Stimulated activated CD4-positive, alpha-beta T cell treated with anti-CD3 and anti-CD28 coated beads, Interleukin-1b, Interleukin-23, amount 100 ng/mL, for 24 hours (primary cell): ENCODE results near the gene RPL39.
"Not testable (repeated sequence)": the region's sequence is repeated elsewhere in the genome, so short reads cannot be mapped to it uniquely, and the experiment has no call there.

Experiments
- DNase-seq, 4 experiments: peaks; one replicate each; pipeline ENCODE4 v3.0.0-alpha.2; 2020; ENCODE audit warnings: low read depth in 4 of 4, low spot score in 1 of 4

RPL39 gene

DNA sequence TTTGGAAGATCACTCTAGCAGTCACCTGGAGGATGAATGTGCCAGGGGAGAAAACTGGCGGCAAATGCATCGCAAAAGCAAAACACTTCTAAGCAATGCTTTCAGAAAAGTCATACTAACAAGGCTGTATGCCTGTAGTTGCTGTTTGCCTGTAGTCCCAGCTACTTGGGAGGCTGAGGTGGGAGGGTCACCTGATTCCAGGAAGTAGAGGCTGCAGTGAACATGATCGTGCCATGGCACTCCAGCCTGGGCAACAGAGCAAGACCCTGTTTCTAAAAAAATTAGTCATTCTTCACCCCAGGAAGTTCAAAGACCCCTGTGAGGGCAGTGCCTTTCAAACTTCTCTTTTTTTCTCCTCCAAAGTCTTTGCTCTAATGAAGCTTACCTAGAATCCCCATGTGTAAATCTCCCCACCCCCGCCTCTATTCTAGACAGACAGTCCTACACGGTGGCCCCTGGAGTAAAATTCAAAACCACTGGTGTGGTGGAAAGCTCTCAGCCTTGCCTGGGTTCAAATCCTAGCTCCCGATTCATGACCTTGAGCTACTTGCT is 27.5 kb downstream of the RPL39 start:
- no peak for DNase-seq

DNA sequence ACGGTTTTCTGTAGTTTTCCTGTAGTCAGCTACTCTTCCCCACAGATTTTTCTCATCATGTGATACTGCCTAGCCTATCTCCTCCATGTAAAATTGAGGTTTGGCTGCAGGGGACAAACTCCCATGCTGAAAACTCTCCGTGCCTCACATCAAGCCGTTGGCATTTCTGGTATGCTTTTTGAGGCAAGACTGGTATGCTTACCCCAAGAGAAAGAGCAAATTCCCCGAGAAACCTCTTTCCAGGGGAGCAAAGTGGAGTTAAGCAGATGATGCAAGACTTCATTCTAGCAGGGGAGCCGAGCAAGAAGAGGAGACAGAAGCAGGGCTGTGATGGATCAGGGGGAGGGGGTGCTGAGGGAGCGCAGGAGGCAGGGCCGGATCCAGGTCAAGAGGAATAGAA is 28.2 kb downstream of the RPL39 start:
- no peak for DNase-seq

DNA sequence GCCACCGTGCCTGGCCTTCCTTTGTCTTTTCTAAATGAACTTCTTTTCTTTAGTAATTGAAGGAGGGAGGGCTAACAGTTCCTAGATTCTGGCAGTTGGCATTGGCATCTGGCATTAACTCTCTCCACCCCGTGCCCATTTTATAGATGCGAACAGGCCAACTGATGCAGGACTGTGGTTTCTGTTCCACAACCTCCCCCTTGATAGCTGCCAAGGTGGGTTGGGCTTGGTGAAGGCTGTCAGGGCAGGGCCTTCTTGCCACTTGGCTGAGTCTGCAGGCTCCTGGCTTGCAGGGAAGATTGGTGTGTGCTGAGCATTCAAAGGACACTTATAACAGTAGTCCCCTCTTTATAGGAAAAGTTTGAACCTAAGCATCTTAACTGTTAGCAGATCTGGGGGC is 28.7 kb downstream of the RPL39 start:
- DNase-seq, result no peak

DNA sequence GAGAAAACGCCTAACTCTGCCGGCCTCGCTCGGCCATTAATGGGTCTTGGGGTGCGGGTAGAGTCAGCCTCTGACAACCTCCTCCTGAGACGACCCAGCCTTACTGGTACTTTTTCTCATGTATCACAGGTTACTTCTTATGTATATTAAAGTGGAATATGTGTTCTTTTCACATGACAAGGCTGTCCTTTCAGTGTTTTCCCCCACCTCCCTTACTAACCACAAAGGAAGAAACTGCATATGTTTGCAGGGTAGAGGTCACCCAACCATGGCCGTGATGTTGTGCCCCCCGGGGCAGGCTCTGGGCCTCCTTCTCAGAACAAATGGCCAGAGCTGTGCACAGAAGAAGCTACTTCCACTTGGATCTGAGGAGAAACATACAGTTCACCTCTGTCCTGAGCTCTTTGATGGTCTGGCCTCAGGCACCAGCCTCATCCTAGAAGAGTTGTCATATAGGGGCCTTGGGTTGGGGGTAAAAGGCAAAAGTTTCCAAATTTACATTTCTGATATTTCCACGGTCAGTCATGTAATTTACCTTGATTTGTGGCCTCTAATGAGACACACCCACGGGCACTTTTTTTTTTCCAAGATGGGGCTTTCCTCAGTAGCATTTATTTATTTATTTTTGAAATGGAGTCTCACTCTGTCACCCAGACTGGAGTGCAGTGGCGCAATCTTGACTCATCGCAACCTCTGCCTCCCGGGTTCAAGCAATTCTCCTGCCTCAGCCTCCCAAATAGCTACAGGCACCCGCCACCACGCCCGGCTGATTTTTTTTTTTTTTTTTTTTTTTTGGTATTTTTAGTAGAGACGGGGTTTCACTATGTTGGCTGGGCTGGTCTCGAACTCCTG is 31.2 kb downstream of the RPL39 start:
- no peak for DNase-seq

DNA sequence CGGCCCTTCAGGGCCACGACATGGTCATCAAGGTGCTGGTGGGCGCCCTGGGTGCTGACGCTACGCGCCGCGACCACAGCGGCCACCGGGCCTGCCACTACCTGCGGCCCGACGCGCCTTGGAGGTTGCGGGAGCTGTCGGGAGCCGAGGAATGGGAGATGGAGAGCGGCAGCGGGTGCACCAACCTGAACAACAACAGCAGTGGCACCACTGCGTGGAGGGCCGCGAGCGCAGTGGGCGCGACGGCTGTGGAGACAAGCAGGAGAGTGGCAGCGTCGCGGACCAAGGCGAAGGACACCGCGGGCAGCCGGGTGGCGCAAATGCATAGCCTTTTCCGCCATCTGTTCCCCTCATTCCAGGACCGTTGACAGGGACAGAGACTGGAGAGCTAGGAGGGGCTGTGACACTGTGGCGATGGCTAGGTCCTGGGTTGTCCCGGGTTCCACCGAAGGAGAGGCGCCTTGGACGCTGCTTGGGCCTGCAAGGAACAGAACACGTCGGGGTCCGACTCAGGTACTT is 32.1 kb downstream of the RPL39 start:
- no peak for DNase-seq

GRCh38 chrX:119758731-119759247 is 32.6 kb downstream of the RPL39 start:
- no peak for DNase-seq

DNA sequence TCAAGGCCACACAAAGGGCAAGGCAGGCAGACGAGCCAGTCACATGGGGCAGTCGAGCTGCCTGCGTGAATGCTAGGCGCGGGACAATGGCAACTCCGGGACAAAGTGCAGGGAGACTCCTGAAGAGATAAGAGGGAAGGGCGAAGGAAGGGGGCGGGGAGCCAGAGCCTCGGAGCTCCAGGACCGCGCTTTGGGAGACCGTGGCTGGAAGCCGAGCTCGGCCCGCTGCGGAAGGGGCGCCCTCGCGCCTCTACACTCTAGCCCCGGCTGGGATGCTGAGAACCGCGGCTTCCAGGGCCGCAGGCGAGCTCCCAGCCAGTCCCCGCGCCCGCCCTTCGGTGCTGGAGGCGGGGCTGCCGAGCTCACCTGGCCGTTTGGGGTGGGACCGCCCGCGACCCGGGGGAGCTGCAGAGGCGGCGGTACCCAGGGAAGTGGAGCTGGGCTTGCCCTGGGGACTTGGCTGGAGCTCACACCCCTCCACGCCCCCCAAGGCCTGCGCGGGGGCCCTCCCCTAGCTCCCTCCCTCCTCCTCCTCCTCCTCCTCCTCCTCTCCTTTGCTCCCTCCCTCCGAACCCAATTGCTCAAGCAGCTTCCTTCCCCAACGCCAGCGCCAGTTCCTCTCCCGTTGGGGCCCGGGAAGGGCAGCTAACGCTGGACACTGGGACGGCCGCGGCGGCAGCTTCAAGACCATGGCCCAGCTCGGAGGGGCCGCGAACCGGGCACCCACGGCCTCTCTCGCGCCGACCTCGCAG is 33.3 kb downstream of the RPL39 start, which contains the start of gene SOWAHD:
Gene SOWAHD, plus strand, starts transcription at position 610 of the 752 bp plus-strand sequence. Its CDS starts 80 bp downstream, at position 690.
- DNase-seq, result no peak

- DNase-seq, result no peak
Observed at GRCh38 chrX:119757646-119757978, 33.8 kb downstream of the RPL39 start.

DNA sequence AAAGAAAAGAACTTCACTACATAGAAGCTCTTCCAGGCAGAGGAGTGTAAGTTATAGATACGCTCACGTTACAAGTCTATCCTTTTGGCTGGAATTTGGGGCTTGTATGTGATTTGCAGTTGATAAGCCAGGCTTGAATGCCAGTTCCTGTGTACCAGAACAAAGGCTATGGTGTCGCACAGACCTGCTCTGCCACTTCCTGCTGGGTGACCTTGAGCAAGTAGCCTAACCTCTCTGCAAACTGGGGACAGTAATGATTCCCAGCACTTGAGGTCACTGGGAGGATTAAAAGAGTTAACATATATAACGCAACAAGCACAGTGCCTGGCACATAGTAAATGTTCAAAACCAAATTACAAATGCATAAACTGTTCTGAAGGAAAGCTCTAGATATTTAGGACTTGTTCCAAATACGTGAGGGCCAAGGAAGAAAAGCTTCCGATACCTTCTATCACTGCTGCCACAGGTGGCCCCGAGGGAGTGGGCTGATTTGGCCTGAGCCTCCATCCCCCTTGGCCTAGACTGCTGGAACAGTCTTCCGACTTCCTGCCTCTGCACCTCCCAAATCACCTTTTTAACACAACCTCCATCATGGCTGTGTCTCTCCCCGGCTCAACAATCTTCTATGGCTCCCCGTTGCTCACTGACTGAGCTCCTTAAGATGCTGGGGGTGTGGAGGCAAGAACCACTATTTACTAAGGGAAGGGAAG is 34.3 kb downstream of the RPL39 start:
- DNase-seq, result no peak

GRCh38 chrX:119755981-119756533 is 35.4 kb downstream of the RPL39 start:
- DNase-seq, result peak in 1 of 4 experiments; percentile 32

- no peak for DNase-seq
Observed at GRCh38 chrX:119753639-119754257, 37.7 kb downstream of the RPL39 start.

- no peak for DNase-seq
Observed at GRCh38 chrX:119753001-119753400, 38.4 kb downstream of the RPL39 start.

DNA sequence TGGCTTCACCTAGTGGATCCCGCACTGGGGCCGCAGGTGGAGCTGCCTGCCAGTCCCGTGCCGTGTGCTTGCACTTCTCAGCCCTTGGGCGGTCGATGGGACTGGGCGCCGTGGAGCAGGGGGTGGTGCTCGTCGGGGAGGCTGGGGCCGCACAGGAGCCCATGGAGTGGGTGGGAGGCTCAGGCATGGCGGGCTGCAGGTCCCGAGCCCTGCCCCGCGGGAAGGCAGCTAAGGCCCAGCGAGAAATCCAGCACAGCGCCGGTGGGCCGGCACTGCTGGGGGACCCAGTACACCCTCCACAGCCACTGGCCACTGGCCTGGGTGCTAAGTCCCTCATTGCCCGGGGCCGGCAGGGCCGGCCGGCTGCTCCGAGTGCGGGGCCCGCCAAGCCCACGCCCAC is 40.7 kb downstream of the RPL39 start:
- DNase-seq, result not testable (repeated sequence)

DNA sequence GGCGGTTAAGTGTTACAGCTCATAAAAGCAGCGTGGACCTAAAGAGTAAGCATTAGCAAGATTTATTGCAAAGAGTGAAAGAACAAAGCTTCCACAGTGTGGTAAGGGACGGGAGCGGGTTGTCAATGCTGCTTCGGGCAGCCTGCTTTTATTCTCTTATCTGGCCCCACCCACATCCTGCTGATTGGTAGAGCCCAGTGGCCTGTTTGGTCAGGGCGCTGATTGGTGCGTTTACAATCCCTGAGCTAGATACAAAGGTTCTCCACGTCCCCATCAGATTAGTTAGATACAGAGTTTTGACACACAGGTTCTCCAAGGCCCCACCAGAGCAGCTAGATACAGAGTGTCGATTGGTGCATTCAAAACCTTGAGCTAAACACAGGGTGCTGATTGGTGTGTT is 41.3 kb downstream of the RPL39 start:
- not testable (repeated sequence) for DNase-seq

DNA sequence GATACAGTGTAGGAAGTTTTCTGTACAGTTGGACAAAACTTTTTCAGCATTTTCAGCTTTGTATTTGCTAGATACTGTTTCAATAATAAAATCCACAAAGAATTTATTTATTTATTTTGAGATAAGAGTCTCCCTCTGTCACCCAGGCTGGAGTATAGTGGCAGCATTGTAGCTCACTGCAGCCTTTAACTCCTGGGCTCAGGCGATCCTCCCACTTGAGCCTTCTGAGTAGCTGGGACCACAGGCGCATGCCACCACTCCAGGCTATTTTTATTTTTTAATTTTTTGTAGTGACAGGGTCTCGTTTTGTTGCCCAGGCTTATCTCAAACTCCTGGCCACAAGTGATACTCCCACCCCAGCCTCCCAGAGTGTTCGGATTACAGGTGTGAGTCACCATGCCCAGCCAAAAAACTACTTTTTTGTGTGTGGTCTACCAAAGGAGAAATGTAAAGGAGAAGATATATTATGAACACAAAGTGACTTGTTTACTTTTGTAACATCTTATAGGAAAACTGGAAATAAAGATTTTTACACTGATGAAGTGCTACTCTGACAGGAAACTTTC is 46.1 kb downstream of the RPL39 start:
- no peak for DNase-seq

- no peak for DNase-seq
Observed at GRCh38 chrX:119738742-119739141, 52.7 kb downstream of the RPL39 start.
